ENCODE data around the gene SPDYE4.
A peak's percentile ranks its signal among the peaks of the same experiment; 100 is the strongest.

SPDYE4 gene

GRCh38 chr17:8785547-8786413 lies 27.4 kb upstream of the SPDYE4 start:
- DNase-seq (ENCODE audit: low spot score) = peak; percentile 67

GRCh38 chr17:8782176-8782575 lies 23.8 kb upstream of the SPDYE4 start:
- DNase-seq (ENCODE audit: low spot score) = no peak

GRCh38 chr17:8781776-8782175 lies 23.4 kb upstream of the SPDYE4 start:
- no peak for DNase-seq (ENCODE audit: low spot score)

GRCh38 chr17:8776881-8777280 lies 18.5 kb upstream of the SPDYE4 start:
- no peak for DNase-seq (ENCODE audit: low spot score)

- DNase-seq (ENCODE audit: low spot score) = no peak
Observed at GRCh38 chr17:8776248-8776647, 17.9 kb upstream of the SPDYE4 start.

GRCh38 chr17:8766731-8767130 lies 8.4 kb upstream of the SPDYE4 start:
- no peak for DNase-seq (ENCODE audit: low spot score)

- DNase-seq (ENCODE audit: low spot score) = no peak
Observed at GRCh38 chr17:8762012-8762411, 3.7 kb upstream of the SPDYE4 start.

DNA sequence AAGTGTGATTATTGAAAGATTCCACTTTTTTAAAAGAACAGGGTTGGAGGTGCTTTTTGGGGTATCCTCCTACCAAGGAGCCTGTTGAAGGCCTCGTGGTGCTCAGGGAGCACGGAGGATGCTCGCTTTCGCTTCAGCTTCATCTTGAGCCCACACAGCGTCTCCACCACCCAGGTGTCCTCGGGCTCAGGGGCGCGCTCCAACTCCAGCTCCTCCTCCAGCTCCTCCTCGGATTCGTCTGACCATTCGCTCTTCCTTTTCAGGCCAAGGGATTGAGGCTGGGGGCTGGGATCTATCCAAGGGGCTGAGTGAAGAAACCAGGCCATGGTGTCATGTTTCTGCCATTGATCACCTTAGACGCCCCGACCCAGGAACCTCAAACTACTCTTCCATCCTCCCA lies 1.2 kb downstream of the SPDYE4 start:
- DNase-seq (ENCODE audit: low spot score) = no peak

DNA sequence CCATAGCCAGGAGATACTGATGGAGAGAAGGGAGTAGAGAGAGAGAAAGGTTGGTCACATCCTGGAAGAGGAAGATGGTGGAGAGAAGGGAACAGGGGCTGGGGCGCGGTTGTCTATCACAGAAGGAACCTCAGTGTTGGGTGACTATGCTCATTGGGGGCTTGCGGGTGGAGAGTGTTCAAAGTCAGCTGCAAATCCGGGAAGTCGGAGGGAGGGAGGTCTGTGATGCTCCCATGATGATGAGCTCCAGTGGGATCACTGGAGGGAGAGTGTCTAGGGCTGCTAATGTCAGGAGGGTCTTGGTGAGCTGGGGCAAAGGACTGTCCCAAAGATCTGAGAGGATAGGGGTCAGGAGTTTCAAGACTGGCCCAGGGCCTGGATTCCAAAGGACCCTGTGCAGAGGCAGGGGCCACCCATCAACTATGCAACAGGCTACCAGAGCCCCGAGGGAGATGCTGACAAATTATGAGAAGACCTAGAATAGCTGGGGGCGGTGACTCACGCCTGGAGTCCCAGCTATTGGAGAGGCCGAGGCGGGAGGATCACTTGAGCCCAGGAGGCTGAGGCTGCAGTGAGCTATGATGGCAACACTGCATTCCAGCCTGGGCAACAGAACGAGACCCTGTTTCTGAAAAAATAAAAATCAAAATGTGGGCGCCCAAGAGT lies 2.6 kb downstream of the SPDYE4 start:
- no peak for DNase-seq (ENCODE audit: low spot score)

GRCh38 chr17:8754890-8755289 lies 3.5 kb downstream of the SPDYE4 start:
- no peak for DNase-seq (ENCODE audit: low spot score)

GRCh38 chr17:8753976-8754440 lies 4.3 kb downstream of the SPDYE4 start:
- peak; percentile 48 for DNase-seq (ENCODE audit: low spot score)

- no peak for DNase-seq (ENCODE audit: low spot score)
Observed at GRCh38 chr17:8753136-8753975, 5.0 kb downstream of the SPDYE4 start.

DNA sequence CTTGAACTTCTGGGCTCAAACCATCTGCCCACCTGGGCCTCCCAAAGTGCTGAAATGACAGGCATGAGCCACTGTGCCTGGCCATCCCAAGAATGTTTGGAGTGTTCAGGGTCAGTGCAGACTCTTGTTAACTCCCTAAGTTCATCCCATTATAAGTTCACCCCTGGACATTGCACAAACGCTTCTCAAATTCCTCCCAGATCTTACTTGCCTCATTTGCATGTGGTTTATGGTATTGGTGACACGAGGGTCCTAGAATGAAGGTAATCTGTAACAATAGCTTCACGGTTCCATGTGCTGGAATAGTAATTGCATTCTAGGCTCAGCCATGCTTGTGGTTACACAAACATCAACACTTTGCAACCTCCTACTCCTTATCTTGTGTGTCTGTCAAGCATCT lies 8.7 kb downstream of the SPDYE4 start:
- no peak for DNase-seq (ENCODE audit: low spot score)

DNA sequence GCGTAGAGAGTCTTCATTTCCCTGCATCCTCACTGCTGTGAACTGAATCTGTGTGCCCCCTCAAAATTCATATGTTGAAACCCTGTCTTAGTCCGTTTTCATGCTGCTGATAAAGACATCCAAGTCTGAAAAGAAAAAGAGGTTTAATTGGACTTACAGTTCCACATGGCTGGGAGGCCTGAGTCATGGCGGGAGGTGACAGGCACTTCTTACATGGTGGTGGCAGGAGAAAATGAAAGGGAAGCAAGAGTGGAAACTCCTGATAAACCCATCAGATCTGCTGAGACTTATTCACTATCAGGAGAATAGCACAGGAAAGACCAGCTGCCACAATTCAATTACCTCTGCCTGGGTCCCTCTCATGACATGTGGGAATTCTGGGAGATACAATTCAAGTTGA lies 10.6 kb downstream of the SPDYE4 start:
- DNase-seq (ENCODE audit: low spot score) = no peak

DNA sequence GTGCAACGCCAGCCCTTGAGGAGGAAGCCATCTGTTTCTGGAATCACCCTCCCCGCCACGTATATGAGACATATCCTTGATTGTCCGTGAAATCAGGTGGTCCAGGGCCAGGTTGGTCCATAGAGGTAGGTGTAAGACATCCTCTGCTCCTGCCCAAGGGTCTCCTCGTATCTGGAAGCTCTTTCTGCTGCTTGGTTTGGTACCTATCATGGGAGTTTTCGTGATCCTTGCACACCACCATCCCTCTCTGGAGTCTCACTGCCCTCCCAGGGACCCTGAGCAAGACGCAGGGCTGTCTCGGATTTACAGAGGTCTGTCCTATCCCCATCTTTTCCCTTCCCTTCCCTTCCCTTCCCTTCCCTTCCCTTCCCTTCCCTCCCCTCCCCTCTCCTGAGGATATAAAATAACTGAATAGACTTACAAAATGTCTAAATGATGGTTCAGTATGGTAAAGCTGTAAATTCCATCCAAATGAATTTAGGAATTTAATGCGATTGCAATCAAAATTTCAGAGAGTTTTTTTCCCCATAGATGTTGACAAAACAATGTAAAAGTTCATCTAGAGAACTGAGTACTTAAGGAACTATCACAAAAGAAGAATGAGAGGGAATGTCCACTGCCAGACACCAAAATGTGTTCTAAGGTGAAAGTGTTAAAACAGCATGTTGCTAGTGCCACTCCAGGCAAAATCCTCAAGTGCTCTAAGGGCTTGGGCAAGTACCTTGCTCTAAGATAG lies 11.7 kb downstream of the SPDYE4 start:
- DNase-seq (ENCODE audit: low spot score) = no peak

- peak; percentile 46 for DNase-seq (ENCODE audit: low spot score)
Observed at GRCh38 chr17:8745586-8746500, 12.5 kb downstream of the SPDYE4 start.

- DNase-seq (ENCODE audit: low spot score) = no peak
Observed at GRCh38 chr17:8744086-8744785, 14.1 kb downstream of the SPDYE4 start.

DNA sequence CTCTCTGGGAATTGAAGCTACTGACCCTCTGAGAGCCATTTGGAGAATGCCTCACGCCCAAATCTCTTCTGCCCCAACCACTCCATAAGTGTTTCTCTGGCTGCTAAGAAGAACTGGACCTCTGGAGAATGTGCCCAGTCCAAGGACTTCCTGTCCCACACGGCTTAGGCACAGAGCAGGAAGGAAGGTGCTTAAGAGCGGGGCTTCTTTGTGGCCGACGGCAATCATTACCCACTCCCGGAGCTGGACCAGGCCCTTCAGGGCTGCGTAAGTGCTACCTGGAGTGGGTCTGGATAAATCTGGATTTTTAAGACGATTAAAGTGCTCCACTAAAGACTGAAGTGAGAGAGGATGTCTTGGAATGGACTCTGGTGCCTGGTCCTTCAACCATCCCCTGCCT lies 15.5 kb downstream of the SPDYE4 start:
- no peak for DNase-seq (ENCODE audit: low spot score)

- DNase-seq (ENCODE audit: low spot score) = no peak
Observed at GRCh38 chr17:8742274-8742673, 16.1 kb downstream of the SPDYE4 start.

DNA sequence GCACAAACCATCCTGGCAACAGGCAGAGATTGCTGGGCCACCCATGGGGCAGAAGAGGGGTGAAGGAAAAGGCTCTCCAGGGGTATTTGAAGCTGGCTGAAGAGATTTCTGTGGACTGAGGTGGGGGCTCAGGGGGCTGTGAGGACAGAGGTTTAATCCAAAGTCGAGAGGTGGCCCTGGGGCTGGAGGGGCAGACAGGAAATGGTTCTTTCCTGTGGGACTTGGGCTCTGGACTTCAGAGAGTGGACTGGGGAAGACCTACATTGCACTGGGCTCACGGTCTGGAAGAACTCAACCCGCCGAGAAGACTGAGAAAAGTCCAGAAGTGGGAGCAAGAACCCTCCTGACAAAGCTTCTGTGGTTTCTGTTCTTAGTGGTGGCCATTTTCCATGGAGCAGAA lies 16.6 kb downstream of the SPDYE4 start:
- no peak for DNase-seq (ENCODE audit: low spot score)
